ENCODE results near the gene ATRAID.

DNA sequence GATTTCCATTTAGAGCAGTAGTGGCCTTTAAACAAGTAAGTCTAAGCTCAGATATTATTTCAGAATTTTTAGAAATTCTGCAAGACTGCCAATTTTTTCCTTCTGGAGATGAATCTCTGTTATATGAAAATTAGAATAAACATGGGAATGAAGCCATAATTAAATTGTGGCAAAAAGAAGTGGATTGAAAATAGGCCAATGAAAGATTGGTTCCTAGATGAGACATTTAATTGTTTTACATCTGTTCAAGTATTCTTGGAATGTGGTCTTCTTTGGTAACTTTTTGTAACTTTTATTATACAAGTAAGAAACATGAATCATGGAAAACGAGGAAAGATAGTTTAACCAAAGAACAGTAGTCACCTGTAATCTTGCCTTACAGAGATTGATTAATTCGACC, 15.7 kb downstream of the ATRAID start:
- TF ChIP-seq EZH2phosphoT487 (IDR thresholded peaks at IDR 0.05; ENCODE audit: unreplicated experiment) (no peak), POLR2AphosphoS5 (IDR thresholded peaks at IDR 0.05; ENCODE audit: low read depth) (no peak), CREB1 (CRISPR knock-in tag; IDR thresholded peaks at IDR 0.05; ENCODE audit: low read depth) (no peak), ZNF114 (CRISPR knock-in tag; IDR thresholded peaks at IDR 0.05) (no peak), ZNF331 (CRISPR knock-in tag; IDR thresholded peaks at IDR 0.05; ENCODE audit: low read depth) (no peak), EZH2 (IDR thresholded peaks at IDR 0.05; ENCODE audit: low read depth, unreplicated experiment) (no peak), JUNB (IDR thresholded peaks at IDR 0.05; ENCODE audit: unreplicated experiment) (no peak), STAT1 (IDR thresholded peaks at IDR 0.05; ENCODE audit: unreplicated experiment) (no peak), NANOG (IDR thresholded peaks at IDR 0.05; ENCODE audit: borderline replicate concordance) (no peak)
- TF ChIP-seq, protein P1, sequence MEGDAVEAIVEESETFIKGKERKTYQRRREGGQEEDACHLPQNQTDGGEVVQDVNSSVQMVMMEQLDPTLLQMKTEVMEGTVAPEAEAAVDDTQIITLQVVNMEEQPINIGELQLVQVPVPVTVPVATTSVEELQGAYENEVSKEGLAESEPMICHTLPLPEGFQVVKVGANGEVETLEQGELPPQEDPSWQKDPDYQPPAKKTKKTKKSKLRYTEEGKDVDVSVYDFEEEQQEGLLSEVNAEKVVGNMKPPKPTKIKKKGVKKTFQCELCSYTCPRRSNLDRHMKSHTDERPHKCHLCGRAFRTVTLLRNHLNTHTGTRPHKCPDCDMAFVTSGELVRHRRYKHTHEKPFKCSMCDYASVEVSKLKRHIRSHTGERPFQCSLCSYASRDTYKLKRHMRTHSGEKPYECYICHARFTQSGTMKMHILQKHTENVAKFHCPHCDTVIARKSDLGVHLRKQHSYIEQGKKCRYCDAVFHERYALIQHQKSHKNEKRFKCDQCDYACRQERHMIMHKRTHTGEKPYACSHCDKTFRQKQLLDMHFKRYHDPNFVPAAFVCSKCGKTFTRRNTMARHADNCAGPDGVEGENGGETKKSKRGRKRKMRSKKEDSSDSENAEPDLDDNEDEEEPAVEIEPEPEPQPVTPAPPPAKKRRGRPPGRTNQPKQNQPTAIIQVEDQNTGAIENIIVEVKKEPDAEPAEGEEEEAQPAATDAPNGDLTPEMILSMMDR (conservative IDR thresholded peaks at IDR 0.05; ENCODE audit: low read depth in 2 of 2): no peak
- TF ChIP-seq, protein P2, sequence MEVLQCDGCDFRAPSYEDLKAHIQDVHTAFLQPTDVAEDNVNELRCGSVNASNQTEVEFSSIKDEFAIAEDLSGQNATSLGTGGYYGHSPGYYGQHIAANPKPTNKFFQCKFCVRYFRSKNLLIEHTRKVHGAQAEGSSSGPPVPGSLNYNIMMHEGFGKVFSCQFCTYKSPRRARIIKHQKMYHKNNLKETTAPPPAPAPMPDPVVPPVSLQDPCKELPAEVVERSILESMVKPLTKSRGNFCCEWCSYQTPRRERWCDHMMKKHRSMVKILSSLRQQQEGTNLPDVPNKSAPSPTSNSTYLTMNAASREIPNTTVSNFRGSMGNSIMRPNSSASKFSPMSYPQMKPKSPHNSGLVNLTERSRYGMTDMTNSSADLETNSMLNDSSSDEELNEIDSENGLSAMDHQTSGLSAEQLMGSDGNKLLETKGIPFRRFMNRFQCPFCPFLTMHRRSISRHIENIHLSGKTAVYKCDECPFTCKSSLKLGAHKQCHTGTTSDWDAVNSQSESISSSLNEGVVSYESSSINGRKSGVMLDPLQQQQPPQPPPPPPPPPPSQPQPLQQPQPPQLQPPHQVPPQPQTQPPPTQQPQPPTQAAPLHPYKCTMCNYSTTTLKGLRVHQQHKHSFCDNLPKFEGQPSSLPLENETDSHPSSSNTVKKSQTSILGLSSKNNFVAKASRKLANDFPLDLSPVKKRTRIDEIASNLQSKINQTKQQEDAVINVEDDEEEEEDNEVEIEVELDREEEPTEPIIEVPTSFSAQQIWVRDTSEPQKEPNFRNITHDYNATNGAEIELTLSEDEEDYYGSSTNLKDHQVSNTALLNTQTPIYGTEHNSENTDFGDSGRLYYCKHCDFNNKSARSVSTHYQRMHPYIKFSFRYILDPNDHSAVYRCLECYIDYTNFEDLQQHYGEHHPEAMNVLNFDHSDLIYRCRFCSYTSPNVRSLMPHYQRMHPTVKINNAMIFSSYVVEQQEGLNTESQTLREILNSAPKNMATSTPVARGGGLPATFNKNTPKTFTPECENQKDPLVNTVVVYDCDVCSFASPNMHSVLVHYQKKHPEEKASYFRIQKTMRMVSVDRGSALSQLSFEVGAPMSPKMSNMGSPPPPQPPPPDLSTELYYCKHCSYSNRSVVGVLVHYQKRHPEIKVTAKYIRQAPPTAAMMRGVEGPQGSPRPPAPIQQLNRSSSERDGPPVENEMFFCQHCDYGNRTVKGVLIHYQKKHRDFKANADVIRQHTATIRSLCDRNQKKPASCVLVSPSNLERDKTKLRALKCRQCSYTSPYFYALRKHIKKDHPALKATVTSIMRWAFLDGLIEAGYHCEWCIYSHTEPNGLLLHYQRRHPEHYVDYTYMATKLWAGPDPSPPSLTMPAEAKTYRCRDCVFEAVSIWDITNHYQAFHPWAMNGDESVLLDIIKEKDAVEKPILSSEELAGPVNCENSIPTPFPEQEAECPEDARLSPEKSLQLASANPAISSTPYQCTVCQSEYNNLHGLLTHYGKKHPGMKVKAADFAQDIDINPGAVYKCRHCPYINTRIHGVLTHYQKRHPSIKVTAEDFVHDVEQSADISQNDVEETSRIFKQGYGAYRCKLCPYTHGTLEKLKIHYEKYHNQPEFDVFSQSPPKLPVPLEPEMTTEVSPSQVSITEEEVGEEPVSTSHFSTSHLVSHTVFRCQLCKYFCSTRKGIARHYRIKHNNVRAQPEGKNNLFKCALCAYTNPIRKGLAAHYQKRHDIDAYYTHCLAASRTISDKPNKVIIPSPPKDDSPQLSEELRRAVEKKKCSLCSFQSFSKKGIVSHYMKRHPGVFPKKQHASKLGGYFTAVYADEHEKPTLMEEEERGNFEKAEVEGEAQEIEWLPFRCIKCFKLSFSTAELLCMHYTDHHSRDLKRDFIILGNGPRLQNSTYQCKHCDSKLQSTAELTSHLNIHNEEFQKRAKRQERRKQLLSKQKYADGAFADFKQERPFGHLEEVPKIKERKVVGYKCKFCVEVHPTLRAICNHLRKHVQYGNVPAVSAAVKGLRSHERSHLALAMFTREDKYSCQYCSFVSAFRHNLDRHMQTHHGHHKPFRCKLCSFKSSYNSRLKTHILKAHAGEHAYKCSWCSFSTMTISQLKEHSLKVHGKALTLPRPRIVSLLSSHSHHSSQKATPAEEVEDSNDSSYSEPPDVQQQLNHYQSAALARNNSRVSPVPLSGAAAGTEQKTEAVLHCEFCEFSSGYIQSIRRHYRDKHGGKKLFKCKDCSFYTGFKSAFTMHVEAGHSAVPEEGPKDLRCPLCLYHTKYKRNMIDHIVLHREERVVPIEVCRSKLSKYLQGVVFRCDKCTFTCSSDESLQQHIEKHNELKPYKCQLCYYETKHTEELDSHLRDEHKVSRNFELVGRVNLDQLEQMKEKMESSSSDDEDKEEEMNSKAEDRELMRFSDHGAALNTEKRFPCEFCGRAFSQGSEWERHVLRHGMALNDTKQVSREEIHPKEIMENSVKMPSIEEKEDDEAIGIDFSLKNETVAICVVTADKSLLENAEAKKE (CRISPR knock-in tag; IDR thresholded peaks at IDR 0.05): no peak
- TF ChIP-seq, protein P3, sequence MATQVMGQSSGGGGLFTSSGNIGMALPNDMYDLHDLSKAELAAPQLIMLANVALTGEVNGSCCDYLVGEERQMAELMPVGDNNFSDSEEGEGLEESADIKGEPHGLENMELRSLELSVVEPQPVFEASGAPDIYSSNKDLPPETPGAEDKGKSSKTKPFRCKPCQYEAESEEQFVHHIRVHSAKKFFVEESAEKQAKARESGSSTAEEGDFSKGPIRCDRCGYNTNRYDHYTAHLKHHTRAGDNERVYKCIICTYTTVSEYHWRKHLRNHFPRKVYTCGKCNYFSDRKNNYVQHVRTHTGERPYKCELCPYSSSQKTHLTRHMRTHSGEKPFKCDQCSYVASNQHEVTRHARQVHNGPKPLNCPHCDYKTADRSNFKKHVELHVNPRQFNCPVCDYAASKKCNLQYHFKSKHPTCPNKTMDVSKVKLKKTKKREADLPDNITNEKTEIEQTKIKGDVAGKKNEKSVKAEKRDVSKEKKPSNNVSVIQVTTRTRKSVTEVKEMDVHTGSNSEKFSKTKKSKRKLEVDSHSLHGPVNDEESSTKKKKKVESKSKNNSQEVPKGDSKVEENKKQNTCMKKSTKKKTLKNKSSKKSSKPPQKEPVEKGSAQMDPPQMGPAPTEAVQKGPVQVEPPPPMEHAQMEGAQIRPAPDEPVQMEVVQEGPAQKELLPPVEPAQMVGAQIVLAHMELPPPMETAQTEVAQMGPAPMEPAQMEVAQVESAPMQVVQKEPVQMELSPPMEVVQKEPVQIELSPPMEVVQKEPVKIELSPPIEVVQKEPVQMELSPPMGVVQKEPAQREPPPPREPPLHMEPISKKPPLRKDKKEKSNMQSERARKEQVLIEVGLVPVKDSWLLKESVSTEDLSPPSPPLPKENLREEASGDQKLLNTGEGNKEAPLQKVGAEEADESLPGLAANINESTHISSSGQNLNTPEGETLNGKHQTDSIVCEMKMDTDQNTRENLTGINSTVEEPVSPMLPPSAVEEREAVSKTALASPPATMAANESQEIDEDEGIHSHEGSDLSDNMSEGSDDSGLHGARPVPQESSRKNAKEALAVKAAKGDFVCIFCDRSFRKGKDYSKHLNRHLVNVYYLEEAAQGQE (IDR thresholded peaks at IDR 0.05; ENCODE audit: unreplicated experiment): no peak
- TF ChIP-seq, protein P4, sequence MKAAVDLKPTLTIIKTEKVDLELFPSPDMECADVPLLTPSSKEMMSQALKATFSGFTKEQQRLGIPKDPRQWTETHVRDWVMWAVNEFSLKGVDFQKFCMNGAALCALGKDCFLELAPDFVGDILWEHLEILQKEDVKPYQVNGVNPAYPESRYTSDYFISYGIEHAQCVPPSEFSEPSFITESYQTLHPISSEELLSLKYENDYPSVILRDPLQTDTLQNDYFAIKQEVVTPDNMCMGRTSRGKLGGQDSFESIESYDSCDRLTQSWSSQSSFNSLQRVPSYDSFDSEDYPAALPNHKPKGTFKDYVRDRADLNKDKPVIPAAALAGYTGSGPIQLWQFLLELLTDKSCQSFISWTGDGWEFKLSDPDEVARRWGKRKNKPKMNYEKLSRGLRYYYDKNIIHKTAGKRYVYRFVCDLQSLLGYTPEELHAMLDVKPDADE (IDR thresholded peaks at IDR 0.05): no peak

Measured in GM23338 (cell line).